Stimulated activated CD4-positive, alpha-beta T cell treated with anti-CD3 and anti-CD28 coated beads, TNF-alpha, amount 100 ng/mL, for 1 hour (primary cell): ENCODE measurements around the gene SLFNL1.

Experiments used
- DNase-seq, 3 donors: peaks; one replicate each; pipeline ENCODE4 v3.0.0-alpha.2; 2020; ENCODE audit warnings: low read depth in 3 of 3, low spot score in 1 of 3

SLFNL1 gene

DNA sequence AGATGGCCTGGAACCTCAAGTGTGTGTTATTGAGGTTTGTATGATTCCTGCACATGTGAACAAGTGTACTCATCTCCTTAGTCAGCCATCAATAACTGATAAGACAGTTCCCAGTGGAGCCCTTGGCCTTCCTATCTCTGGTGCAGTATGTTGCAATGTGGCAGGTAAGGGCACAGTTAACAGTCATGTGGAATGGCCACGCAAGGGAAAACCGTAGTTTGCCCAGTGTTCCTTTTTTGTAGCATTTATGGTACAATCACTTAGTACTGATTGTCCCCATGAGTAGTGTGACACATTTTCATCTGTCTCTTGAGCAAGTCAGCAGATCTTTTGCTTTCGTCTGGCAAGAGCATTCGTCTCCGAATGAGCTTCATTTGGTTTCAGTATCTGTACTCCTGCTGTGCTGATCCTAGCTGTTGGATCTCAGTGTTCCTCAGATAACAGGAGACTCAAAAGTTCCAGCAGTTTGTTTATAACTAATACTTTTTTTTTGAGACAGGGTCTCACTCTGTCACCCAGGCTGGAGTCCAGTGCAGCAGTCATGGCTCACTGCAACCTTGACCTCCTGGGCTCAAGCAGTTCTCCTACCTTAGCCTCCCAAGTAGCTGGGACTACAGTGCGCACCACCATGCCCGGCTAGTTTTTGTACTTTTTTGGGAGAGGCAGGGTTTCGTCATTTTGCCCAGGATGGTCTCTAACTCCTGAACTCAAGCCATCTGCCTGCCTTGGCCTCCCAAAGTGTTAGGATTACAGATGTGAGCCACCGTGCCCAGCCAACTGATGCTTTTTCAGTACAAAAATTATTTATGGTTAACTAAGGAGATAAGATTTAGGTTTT lies 33.9 kb downstream of the SLFNL1 start:
- no peak for DNase-seq

DNA sequence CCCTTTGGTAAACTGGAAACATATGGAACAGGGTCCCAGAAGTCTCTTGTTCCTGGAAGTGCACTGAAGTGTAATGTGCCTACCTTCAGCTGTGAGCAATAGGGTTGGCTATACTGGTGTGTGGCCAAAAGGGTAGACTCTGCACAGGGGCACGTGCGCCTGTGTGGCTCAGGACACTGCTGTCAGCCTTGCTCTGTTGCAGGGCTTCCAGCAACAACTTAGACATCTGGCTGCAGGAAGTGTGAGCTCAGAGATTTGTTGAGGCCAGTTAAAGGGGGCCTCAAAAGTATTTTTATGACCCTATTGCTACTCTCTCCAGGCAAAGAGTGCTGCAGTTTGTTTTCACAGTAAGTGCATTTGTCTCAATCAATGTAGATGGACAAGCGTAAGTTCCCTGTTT lies 34.6 kb downstream of the SLFNL1 start:
- DNase-seq: no peak

DNA sequence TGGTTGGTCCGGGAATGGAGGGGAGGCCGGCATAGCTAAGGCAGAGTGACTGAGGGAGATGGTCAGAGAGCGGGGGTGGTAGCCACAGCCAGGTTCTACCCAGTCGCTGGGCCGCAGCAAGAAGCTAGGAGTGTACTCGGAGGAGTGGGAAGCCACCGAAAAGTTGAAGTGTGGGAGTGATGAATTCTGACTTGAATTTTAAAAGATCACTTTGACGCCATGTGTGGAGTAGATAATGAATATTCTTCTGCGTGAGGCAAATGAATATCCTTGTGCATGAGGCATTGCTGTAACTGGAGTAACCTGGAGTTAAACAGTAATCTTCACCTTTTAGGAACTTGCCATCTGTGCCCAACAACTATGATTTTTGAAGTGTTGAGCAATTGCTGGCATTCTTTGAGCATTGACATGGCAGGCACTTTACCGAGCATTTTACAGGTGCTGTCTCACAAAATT lies 35.2 kb downstream of the SLFNL1 start:
- DNase-seq: no peak

DNA sequence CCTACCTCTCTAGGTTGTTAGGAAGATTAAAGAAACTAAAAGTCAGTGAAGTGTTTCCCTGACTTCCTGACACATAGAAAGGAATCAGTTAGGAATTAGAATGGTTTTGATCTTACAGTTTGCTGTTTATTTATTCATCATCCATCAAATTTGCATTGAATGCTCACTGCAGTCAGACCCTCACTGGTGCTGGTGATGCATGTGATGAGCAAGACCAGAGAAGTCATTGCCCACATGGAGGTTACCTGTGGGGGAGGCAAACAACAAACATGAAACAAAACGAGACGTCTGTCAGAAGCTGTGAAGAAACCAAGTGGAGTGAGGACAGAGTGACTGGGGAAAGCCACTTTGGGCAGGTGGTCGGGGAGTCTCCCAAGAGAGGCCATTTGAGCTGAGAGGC lies 35.6 kb downstream of the SLFNL1 start:
- no peak for DNase-seq

DNA sequence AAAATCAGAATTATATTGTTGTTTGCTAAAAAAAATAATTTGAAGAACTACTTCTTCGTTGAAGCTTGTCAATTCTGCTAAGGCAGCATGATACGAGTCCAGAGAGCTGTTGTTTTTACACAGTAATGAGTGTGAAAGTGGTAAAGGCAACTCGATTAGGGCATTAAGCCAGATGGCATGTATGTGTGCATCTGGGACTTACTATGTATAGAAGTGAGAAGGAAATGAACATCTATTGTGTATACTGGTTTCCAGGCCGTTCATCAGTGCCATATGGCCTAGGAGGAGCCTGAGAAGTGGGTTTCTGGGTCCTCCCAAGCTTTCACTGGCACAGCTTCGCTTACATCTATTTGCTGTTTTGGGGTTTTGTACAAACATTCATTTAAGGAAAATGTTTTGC lies 36.4 kb downstream of the SLFNL1 start:
- DNase-seq: no peak

DNA sequence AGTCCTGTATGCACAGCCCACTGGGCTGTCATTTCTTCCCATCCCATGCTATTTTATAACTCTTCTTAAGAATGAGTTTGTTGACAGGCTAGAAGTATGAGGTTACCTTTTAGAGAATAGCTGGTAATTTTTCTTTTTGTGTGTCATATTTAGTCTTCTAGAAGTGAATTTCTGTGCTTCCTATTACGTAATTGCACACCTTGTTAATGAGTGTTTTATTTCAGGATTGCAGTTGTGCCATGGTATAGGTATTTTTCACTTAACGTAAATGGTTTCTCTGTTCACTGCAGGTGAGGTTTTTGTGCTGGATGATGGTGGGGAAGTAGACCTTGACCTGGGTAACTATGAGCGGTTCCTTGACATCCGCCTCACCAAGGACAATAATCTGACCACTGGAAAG lies 37.0 kb downstream of the SLFNL1 start:
- DNase-seq: no peak

DNA sequence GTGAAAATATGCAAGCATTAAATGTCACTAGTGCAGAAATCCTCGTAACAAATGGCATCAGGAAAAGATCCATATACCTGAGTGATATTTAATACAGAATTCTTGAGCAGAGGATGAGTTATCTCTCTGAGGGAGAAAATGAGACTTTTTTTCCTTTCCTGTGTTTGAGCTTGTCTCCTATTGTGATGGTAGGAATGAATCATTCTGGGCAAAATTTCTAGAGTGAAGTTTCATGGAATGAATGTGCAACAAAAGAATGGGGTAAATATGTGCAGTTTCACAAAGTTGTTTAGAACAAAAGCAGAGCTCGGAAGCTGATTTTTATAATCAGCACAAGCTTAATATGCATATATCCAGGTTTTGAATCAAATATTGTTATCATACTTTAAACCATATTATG lies 37.5 kb downstream of the SLFNL1 start:
- no peak for DNase-seq

DNA sequence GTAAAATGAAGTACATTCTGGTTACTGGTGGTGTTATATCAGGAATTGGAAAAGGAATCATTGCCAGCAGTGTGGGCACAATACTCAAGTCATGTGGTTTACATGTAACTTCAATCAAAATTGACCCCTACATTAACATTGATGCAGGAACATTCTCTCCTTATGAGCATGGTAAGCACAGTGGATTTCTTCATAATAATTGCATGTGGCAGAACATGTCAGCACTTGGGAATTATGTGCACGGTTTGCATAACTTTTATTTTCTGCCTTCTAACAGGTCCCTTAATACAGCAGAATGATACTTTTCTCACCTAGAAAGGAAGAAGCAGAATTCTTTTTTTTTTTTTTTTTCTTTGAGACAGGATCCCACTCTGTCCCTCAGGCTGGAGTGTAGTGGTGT lies 38.2 kb downstream of the SLFNL1 start:
- no peak for DNase-seq

DNA sequence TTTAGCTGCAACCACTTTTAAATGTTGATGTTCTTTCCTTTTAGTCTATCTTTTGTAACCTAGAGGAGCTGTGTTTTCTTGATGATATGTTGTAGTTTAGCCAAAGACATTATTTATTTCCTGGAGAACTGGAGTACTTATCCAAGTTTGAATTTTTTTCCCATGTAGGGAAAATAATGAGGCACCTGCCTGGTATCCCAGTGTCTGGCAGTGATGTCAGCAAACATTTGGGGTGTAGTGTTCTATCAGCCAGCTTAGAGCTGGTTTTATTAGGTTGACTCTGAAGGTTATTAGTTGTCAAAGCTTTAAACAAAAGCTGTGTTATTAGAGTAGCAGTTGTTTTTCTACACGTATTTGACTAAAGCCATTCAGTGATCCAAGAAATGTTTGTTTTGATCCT lies 38.8 kb downstream of the SLFNL1 start:
- DNase-seq: no peak

DNA sequence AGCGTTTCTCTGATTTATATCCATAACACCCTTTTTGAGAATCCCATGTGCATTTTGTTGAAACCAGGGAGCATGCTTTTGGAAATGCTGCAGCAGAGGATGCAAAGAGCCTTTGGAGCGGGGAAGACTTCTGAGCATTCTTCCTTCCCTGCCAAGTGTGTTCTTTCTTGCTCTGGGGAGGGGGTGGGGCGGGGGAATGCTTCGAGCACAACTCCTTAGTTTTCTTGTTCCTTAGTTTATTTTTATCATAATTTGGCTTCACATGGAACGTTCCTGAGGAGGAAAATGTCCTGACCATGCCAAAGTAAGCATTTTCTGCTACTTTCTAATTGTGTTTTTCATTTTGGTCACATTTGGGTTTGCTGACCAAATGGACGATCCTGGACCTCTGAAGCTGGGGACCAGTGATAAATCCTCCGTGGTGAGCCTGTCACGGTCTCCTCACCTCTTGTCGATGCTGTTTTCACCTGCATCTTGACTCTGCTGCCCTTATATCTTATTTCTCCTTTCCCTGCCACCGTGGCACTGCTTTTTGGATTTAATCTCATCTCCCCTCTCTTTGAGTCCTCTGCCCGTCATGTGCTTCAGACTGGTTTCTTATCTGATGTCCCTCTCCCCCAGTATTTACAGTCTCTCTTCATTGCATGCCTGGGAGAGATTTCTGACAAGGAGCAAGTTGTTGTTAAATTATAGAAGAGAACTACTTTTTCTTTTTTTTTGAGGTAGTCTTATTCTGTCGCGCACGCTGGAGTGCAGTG lies 39.7 kb downstream of the SLFNL1 start:
- no peak for DNase-seq

DNA sequence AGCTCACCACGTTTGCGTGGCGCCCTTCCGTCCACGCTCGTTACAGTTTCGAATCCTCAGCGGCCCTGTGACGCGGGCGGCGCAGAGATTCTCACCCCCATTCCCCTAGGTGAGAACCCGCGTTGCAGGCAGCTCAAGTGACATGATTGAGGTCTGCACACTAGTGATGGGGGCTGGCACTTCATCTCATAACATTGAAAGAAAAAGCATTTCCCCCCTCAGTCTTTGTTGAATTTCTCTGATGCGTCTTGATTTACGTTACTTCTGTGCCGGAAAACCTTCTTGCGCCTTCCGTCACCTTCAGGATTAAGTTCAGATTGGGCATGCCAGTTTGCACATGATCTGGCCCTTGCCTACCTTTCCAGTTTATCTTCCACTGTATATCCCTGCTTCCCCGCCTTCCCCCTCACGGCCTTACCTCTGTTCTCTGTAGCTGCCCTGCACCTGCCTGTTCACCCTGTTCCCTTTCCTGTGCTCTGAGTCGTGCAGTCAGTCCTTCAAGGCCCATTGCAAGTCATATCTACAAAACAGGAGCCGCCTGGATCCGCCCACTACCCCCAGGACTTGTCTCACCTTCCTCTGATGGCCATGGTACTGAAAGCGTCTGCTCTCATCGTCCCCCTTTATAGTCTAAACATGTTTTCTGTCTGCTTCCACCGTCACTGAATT lies 40.9 kb downstream of the SLFNL1 start:
- peak in 2 of 3 donors; percentile 5 to 29 for DNase-seq

DNA sequence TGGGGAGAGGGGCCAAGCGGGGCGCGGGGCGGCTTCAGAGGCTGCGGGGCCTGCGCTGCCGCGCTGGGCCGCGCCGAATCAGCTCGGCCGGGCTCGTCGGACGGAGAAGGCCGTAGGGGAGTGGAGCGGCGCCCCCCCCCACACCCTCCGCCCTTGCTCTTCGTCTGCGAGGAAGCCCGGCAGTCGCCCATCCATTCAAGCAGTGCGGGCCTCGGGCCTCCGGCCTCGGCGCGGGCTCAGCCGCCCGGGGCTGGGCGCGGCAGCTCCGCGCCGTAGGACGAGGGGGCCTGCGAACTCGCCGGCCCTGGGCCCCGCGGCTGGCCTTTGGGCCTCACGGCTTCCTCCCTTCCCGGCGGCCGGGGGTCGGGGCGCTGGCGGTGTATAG lies 41.5 kb downstream of the SLFNL1 start:
- DNase-seq: no peak

DNA sequence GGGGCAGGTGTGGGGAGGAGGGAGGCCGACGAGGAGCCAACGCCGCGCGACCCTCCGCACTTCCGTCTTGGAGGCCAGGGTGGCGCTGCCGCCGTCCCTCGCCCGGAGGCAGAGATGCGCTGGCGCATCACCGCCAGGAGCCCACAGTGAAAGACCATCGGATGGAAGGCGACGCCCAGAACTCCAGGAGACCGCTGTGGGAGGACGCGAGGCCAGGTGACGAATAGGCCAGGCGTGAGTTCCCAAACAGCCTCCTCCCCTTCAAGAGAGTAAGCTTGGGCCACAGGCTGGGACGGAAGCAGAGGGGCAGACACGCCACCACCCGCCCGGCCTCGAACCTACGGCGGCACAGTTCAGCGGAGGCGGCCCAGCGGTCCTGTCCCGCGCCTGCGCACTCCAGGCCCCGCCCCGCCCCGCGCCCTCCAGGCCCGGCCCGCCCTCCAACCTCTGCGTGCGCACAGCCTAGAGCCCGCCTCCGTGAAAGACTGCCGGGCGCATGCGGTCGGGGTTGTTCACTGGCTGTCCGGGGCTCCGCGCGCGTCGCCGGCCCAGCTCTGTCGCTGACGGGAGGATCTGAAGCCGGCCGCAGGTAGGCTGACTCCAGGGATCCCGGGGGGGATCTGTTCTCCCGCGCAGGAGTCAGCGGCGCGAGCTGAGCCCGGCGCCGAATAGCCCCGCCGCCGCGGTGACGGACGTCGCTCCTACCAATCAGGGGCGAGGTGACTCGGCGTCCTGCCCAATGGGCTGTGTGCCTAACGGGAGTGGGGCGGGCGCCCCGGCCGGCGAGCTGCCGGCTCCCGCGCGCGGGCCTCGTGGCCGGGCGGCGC lies 42.1 kb downstream of the SLFNL1 start, which contains the start of gene CTPS1:
Gene CTPS1, plus strand, starts transcription at position 456 of the 827 bp plus-strand sequence. CDS start 3,595 bp downstream, outside the sequence.
- DNase-seq: peak; percentile 88 to 94 (median 94)

DNA sequence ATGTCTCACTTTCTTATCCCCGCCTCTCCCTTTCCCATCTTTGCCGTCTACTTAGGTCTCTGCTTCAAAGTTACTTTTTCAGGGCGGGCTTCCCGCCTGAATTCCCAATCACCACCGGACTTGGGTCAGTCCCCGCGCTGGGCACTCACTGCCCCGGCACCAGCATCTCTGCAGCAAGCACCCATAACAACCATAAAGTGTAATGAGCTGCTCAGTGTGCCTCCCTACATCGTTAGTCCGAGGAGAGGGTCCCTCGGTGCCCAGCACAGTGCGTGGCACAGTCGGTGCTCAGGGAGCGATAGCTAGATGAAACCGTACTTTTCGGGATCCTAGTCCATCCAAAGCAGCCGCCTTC lies 42.7 kb downstream of the SLFNL1 start:
- peak in 1 of 3 donors; percentile 2 for DNase-seq

DNA sequence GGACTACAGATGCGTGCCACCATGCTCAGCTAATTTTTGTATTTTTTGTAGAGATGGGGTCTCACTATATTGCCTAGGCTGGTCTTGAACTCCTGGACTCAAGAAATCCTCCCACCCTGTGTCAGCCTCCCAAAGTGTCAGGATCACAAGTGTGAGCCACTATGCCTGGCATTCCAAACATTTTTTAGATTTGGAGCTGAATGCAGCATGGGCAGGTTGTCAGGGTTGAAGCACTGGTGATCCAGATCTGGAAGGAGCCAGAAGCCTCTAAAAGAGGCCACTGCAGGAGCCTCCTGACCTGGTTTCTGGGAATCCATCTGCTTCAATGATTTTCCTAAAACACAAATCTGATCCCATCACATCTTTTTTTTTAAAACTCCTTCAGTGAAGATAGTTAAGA lies 43.8 kb downstream of the SLFNL1 start:
- DNase-seq: no peak

DNA sequence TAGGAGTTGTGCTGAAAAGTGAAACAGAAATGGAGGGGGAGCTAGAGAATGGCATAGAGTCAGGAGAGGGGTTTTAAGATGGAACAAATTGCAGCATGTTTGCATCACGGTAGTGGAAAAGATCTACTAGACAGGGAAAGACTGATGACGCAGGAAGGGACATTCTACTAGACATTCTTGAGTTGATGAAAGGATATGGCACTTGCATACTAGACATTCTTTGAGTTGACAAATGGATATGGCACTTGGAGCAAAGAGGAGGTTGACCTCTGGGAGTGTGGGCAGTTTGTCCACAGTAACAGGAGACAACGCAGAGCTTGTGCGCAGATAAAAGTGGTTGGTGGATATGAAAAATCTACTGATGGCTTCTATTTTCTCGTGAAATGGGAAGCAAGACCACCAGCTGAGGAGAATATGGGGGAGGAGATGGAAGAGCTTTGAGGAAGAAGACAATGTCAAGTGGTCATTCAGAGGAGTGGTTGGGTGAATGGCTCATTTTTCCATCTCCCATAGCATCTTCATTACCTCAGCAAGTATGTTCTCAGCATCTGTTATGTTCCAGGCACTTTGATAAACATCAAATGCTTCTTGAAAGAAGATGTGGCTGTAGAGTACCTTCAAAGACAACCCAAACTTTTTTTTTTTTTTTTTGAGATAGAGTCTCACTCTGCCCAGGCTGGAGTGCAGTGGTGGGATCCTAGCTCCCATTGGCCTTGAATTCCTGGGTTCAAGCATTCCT lies 44.4 kb downstream of the SLFNL1 start:
- DNase-seq: no peak

DNA sequence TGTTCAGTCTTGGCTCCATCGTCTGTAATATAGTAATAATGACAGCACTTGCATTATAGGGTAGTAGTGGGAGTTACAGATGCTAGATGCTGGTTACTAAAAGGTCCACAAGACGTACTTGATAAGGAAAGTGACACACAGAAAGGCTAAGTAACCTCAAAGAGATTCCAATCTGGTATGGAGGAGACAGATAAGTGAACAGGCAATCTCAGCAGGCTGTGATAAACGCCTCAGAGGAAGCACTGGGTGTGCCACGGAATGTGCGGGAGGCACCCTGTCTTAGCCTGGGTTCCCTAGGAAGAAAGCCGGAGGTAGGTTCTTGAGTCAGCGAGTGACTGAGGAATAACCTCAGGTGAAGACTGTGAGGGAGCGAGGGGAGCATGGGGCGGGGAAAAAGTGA lies 46.6 kb downstream of the SLFNL1 start:
- no peak for DNase-seq

DNA sequence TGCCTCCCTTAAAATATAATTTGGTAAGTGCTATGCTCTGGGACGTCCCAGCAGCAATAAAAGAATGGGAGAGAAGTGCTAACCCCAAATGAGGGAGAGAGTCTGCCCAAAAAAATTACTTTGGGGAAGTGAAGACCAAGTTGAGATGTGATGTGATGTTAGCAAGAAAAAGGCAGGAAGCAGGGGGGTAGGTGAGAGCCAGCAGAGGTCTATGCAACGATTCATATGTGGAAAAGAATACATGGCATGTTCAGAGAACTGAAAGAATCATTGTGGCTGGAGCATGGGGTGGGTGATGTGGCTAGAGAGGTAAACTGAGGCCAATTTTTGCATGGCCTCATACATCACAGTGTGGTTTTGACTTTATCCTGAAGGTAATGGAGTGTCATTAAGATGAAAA lies 47.6 kb downstream of the SLFNL1 start:
- DNase-seq: no peak

DNA sequence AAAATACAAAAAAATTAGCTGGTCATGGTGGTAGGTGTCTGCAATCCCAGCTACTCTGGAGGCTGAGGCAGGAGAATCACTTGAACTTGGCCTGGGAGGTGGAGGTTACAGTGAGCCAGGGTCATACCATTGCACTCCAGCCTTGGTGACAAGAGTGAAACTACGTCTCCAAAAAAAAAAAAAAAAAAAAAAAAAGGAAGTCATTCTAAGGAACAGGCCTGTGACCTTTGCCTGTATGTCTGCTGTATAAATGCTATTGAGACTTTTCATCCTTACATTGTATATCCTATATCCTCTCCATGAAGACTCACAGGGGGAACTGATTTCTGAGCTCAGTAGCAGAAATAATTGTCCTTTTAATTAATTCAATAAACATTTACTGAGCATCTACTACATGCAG lies 49.6 kb downstream of the SLFNL1 start:
- no peak for DNase-seq

DNA sequence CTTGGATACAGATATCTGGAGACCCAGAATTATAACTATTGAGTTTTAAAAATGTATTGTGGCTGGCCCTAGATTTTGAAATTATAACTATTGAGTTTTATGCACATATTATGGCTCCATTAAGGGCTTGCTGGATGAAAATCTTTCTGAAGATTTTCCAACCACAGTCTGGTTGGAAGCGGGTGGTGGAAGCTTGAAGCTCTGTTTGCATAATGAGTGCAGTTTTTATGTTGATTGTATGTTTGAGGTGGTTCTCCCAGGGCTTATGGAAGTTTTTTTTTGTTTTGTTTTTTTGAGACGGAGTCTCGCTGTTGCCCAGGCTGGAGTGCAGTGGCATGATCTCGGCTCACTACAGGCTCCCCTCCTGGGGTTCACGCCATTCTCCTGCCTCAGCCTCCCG lies 52.1 kb downstream of the SLFNL1 start:
- no peak for DNase-seq
